Measurements from ENCODE around the gene PSME3IP1. TPM values are rescaled to one million over a fixed set of nuclear protein-coding genes. Genes with fewer than 3 reads are reported as not detected.
A peak's percentile ranks its signal among the peaks of the same experiment; 100 is the strongest.

The PSME3IP1 gene
- total and polyA plus RNA-seq, 3 donors from 2014 or later = 96.4 to 224 (median 122) TPM

GRCh38 chr16:57169327-57169726, 16.5 kb downstream of the PSME3IP1 start:
- Histone ChIP-seq H3K4me3 (no peak overlapping the region), H3K9me3 (no peaks in the 10 kb centered on the region), H3K27ac (no peak overlapping the region), H3K27me3 (no peaks in the 10 kb centered on the region), H3K4me1 (no peaks in the 10 kb centered on the region), H3K36me3 (ENCODE audit: low read depth, missing control alignments) (no peaks in the 10 kb centered on the region)
- TF ChIP-seq CTCF (IDR thresholded peaks at IDR 0.05) (no peak), POLR2A (IDR thresholded peaks at IDR 0.05) (no peak)
- no peak for DNase-seq
- intact Hi-C loops (cut with DNase I; ENCODE audit: low total_unique reads) = loop anchor here (5.0 kb wide), 1 partner anchor 77 kb away; the partner anchor contains the start of gene CPNE2

GRCh38 chr16:57167953-57168352, 17.9 kb downstream of the PSME3IP1 start:
- H3K4me3 ChIP-seq = no peak overlapping the region
- H3K36me3 ChIP-seq (ENCODE audit: low read depth, missing control alignments) = no peaks in the 10 kb centered on the region
- DNase-seq = no peak
- H3K4me1 ChIP-seq = no peaks in the 10 kb centered on the region
- no peaks in the 10 kb centered on the region for H3K27me3 ChIP-seq
- H3K27ac ChIP-seq = no peak overlapping the region
- 21 to 32% methylated on average over 4 of the region's 4 CpGs for WGBS, 2 donors
- intact Hi-C loops (cut with DNase I; ENCODE audit: low total_unique reads) = loop anchor here (5.0 kb wide), 1 partner anchor 76 kb away; the partner anchor contains the start of gene CPNE2
- TF ChIP-seq POLR2A (IDR thresholded peaks at IDR 0.05) = no peak
- peak; percentile 20 to 48 (median 40) for TF ChIP-seq CTCF (IDR thresholded peaks at IDR 0.05)
- no peaks in the 10 kb centered on the region for H3K9me3 ChIP-seq

- H3K4me3 ChIP-seq = no peak overlapping the region
- no peaks in the 10 kb centered on the region for H3K4me1 ChIP-seq
- no peaks in the 10 kb centered on the region for H3K27me3 ChIP-seq
- TF ChIP-seq POLR2A (IDR thresholded peaks at IDR 0.05) (no peak), CTCF (IDR thresholded peaks at IDR 0.05) (no peak)
- intact Hi-C loops (cut with DNase I; ENCODE audit: low total_unique reads) = loop anchor here (5.0 kb wide), 1 partner anchor 75 kb away; the partner anchor contains the start of gene CPNE2
- WGBS, 2 donors = 73 to 80% methylated on average over 3 of the region's 3 CpGs
- no peaks in the 10 kb centered on the region for H3K36me3 ChIP-seq (ENCODE audit: low read depth, missing control alignments)
- no peak for DNase-seq
- H3K27ac ChIP-seq = no peak overlapping the region
- H3K9me3 ChIP-seq = no peaks in the 10 kb centered on the region
Measured at GRCh38 chr16:57167538-57167937, 18.3 kb downstream of the PSME3IP1 start.

GRCh38 chr16:57166951-57167350, 18.9 kb downstream of the PSME3IP1 start:
- Histone ChIP-seq H3K4me3 (no peak overlapping the region), H3K27ac (no peak overlapping the region), H3K9me3 (no peaks in the 10 kb centered on the region), H3K4me1 (no peaks in the 10 kb centered on the region), H3K36me3 (ENCODE audit: low read depth, missing control alignments) (no peaks in the 10 kb centered on the region), H3K27me3 (no peaks in the 10 kb centered on the region)
- TF ChIP-seq CTCF (IDR thresholded peaks at IDR 0.05) (no peak), POLR2A (IDR thresholded peaks at IDR 0.05) (no peak)
- no peak for DNase-seq
- 86 to 92% methylated on average over 7 of the region's 7 CpGs for WGBS, 2 donors
- intact Hi-C loops (cut with DNase I; ENCODE audit: low total_unique reads) = loop anchor here (5.0 kb wide), 1 partner anchor 75 kb away; the partner anchor contains the start of gene CPNE2

GRCh38 chr16:57166451-57166850, 19.4 kb downstream of the PSME3IP1 start:
- no peak overlapping the region for H3K27ac ChIP-seq
- no peak overlapping the region for H3K4me3 ChIP-seq
- no peak for DNase-seq
- TF ChIP-seq POLR2A (IDR thresholded peaks at IDR 0.05) = no peak
- no peak for TF ChIP-seq CTCF (IDR thresholded peaks at IDR 0.05)
- H3K9me3 ChIP-seq = no peaks in the 10 kb centered on the region
- intact Hi-C loops (cut with DNase I; ENCODE audit: low total_unique reads) = loop anchor here (5.0 kb wide), 1 partner anchor 74 kb away; the partner anchor contains the start of gene CPNE2
- H3K27me3 ChIP-seq = no peaks in the 10 kb centered on the region
- H3K36me3 ChIP-seq (ENCODE audit: low read depth, missing control alignments) = no peaks in the 10 kb centered on the region
- no peaks in the 10 kb centered on the region for H3K4me1 ChIP-seq
